Keratinocyte (primary cell): ENCODE data around the gene MIDN. TPM values are rescaled to one million over a fixed set of nuclear protein-coding genes. Genes with fewer than 3 reads are reported as not detected.

Experiments used
- DNase-seq: peaks from one replicate; pipeline ENCODE4 v3.0.0-alpha.2; 2011; ENCODE audit warnings: low read depth, missing footprints, low spot score
- FAIRE-seq: peaks from 2 replicates; lab custom pipeline; 2011; peaks lifted over from hg19 to GRCh38; lab: Jason Lieb, UNC
- H2AFZ ChIP-seq: 2 replicates; pipeline ENCODE4 v1.6.0; 2012; ENCODE audit warnings: low read length, control low read depth, inconsistent platforms; ENCODE audit not compliant: control insufficient read depth
- H3K27ac ChIP-seq: 2 replicates; pipeline ENCODE4 v1.5.1; 2011; ENCODE audit warnings: low read length; ENCODE audit not compliant: control insufficient read depth, insufficient read depth
- H3K27me3 ChIP-seq: 3 replicates; pipeline ENCODE4 v1.6.0; 2011; ENCODE audit warnings: low read length; ENCODE audit not compliant: control insufficient read depth, insufficient read depth; ENCODE audit errors: extremely low read depth
- H3K36me3 ChIP-seq, 2 experiments: 2 replicates in 1 of 2; 3 replicates in 1 of 2; pipeline ENCODE4 v1.5.1; 2011; ENCODE audit warnings: low read length in 2 of 2, mild to moderate bottlenecking in 1 of 2; ENCODE audit not compliant: control insufficient read depth in 2 of 2, insufficient read depth in 2 of 2; ENCODE audit errors: extremely low read depth in 1 of 2
- H3K4me1 ChIP-seq: 3 replicates; pipeline ENCODE4 v1.5.1; 2011; ENCODE audit warnings: low read length; ENCODE audit not compliant: control insufficient read depth, insufficient read depth; ENCODE audit errors: extremely low read depth
- H3K4me2 ChIP-seq: 3 replicates; pipeline ENCODE4 v1.6.0; 2011; ENCODE audit warnings: low read depth, low read length; ENCODE audit not compliant: control insufficient read depth, insufficient read depth; ENCODE audit errors: extremely low read depth
- H3K4me3 ChIP-seq, 3 experiments: fragments of 200-600 bp in 1 of 3; sonication (generic) in 1 of 3; 2 replicates in 2 of 3; 3 replicates in 1 of 3; pipeline ENCODE4 v1.5.1; 2011 to 2016; ENCODE audit warnings: low read length in 3 of 3, mild to moderate bottlenecking in 3 of 3, control low read depth in 2 of 3, inconsistent platforms in 1 of 3, low read depth in 1 of 3, mixed read lengths in 1 of 3, mixed run types in 1 of 3, moderate library complexity in 1 of 3; ENCODE audit not compliant: control insufficient read depth in 2 of 3, insufficient read depth in 2 of 3; ENCODE audit errors: extremely low read depth in 1 of 3
- H3K79me2 ChIP-seq: 2 replicates; pipeline ENCODE4 v1.6.0; 2012; ENCODE audit warnings: low read length; ENCODE audit not compliant: control insufficient read depth, insufficient read depth
- H3K9ac ChIP-seq: 3 replicates; pipeline ENCODE4 v1.6.0; 2011; ENCODE audit warnings: low read length; ENCODE audit not compliant: control insufficient read depth, insufficient read depth; ENCODE audit errors: extremely low read depth
- H3K9me1 ChIP-seq: 3 replicates; pipeline ENCODE4 v1.6.0; 2011; ENCODE audit warnings: low read length; ENCODE audit not compliant: control insufficient read depth, insufficient read depth; ENCODE audit errors: extremely low read depth
- H3K9me3 ChIP-seq: 2 replicates; pipeline ENCODE4 v1.5.1; 2012; ENCODE audit warnings: low read depth, low read length; ENCODE audit not compliant: control insufficient read depth
- H4K20me1 ChIP-seq: 3 replicates; pipeline ENCODE4 v1.6.0; 2011; ENCODE audit warnings: low read length; ENCODE audit not compliant: control insufficient read depth, insufficient read depth; ENCODE audit errors: extremely low read depth
- CTCF ChIP-seq, 3 experiments: IDR thresholded peaks in 1 of 3; conservative IDR thresholded peaks in 1 of 3; optimal IDR thresholded peaks in 1 of 3; 2 replicates in 2 of 3; 3 replicates in 1 of 3; pipeline versions ENCODE3 to v1.5.1; 2011; ENCODE audit warnings: low read length in 3 of 3, mild to moderate bottlenecking in 3 of 3, moderate library complexity in 2 of 3, control low read depth in 1 of 3, inconsistent platforms in 1 of 3; ENCODE audit not compliant: insufficient read depth in 2 of 3; ENCODE audit errors: extremely low read depth in 1 of 3
- EZH2 ChIP-seq: IDR thresholded peaks from one replicate; pipeline ENCODE4 v1.6.1; 2012; ENCODE audit warnings: inconsistent platforms, mild to moderate bottlenecking, low read length, moderate library complexity
- dilution Hi-C: fragments of 300-500 bp; cut with MboI; formaldehyde crosslinking; loops from one replicate; pipeline ENCODE4 v1.7.0; 2020; ENCODE audit warnings: low sequenced_read_pairs; ENCODE audit not compliant: extremely low pct_ligation_motif_present
- polyA plus RNA-seq, 5 experiments: library from polyadenylated mRNA; depleted of rRNA in 3 of 5; stranded (reverse) in 3 of 5; stranded (forward) in 1 of 5; unstranded in 1 of 5; fragments of >200 nt; gene quantifications; 1 replicate in 1 of 5; 2 replicates in 3 of 5; 3 replicates in 1 of 5; pipeline versions ENCODE4 v1.2.1 to v1.2.3, GENCODE V29; 2011 to 2012; ENCODE audit warnings: missing spikeins in 2 of 5, low read depth in 1 of 5, low replicate concordance in 1 of 5

The MIDN gene
- polyA plus RNA-seq, 1 donor (not counting 4 experiments of a cell fraction or from before 2014, with no cell fraction given), result 4.7 TPM

GRCh38 chr19:1218751-1219567 is 29.4 kb upstream of the MIDN start:
- Histone ChIP-seq H3K9me1 (no peaks in the 10 kb centered on the region), H3K4me3 (no peak overlapping the region), H3K9me3 (no peaks in the 10 kb centered on the region), H3K4me2 (no peak overlapping the region), H3K27me3 (no peaks in the 10 kb centered on the region), H3K27ac (no peak overlapping the region), H3K79me2 (peaks cover 54% of the 10 kb centered on the region), H3K36me3 (peaks cover 19 to 30% of the 10 kb centered on the region in 2 experiments), H3K9ac (no peak overlapping the region), H4K20me1 (peaks cover 5% of the 10 kb centered on the region), H3K4me1 (peaks cover 26% of the 10 kb centered on the region), H2AFZ (no peak overlapping the region)
- TF ChIP-seq CTCF (optimal IDR thresholded peaks at IDR 0.05 in 1 of 3, IDR thresholded peaks at IDR 0.05 in 1 of 3, conservative IDR thresholded peaks at IDR 0.05 in 1 of 3; ENCODE audit: extremely low read depth in 1 of 3, insufficient read depth in 2 of 3, low read length in 3 of 3) (no peak), EZH2 (no peak)
- dilution Hi-C loops, result no loop called here
- FAIRE-seq (no peak), DNase-seq (no peak)

GRCh38 chr19:1219786-1220476 is 28.5 kb upstream of the MIDN start:
- FAIRE-seq (no peak), DNase-seq (no peak)
- no peaks in the 10 kb centered on the region for H3K27me3 ChIP-seq
- H4K20me1 ChIP-seq, result peaks cover 5% of the 10 kb centered on the region
- H3K4me1 ChIP-seq, result peaks cover 16% of the 10 kb centered on the region
- TF ChIP-seq CTCF (optimal IDR thresholded peaks at IDR 0.05 in 1 of 3, IDR thresholded peaks at IDR 0.05 in 1 of 3, conservative IDR thresholded peaks at IDR 0.05 in 1 of 3; ENCODE audit: extremely low read depth in 1 of 3, insufficient read depth in 2 of 3, low read length in 3 of 3) (no peak), EZH2 (no peak)
- no peak overlapping the region for H3K9ac ChIP-seq
- H3K4me3 ChIP-seq, result no peak overlapping the region
- no peaks in the 10 kb centered on the region for H3K9me1 ChIP-seq
- H3K79me2 ChIP-seq, result peaks cover 45% of the 10 kb centered on the region
- H3K36me3 ChIP-seq, result peaks cover 19 to 27% of the 10 kb centered on the region in 2 experiments
- dilution Hi-C loops, result no loop called here
- no peak overlapping the region for H3K27ac ChIP-seq
- H2AFZ ChIP-seq, result no peak overlapping the region
- H3K4me2 ChIP-seq, result no peak overlapping the region
- H3K9me3 ChIP-seq, result no peaks in the 10 kb centered on the region
